Measurements from ENCODE around the gene COL5A1. TPM values are rescaled to one million over a fixed set of nuclear protein-coding genes. Genes with fewer than 3 reads are reported as not detected.
"Not testable (repeated sequence)": the region's sequence is repeated elsewhere in the genome, so short reads cannot be mapped to it uniquely, and the experiment has no call there.

COL5A1 gene
- total RNA-seq, 1 donor: 801 TPM

DNA sequence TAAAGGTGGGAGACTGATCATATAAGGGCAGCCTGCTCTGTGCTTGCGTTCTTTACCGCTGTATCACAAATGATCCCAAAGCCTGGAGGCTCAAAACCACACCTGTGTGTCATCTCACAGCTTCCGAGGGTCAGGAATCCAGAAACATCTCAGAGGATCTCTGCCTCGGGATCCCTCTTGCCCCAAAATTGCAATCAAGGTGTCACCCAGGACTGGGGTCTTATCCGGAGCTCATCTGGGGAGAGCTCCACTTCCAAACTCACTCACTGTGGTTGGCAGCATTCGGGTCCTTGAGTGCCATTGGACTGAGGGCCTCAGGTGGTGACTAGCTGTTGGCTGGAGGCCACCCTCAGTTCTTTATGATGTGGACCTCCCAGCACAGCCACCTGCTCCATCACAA is 212.3 kb downstream of the COL5A1 start:
- DNase-seq (ENCODE audit: insufficient read length, low spot score, missing footprints): peak; percentile 69
- H2AFZ ChIP-seq (ENCODE audit: low read length): no peak overlapping the region

GRCh38 chr9:134854541-134854981 is 213.0 kb downstream of the COL5A1 start:
- Histone ChIP-seq H3K36me3 (ENCODE audit: insufficient read depth, low read length) (no peaks in the 10 kb centered on the region), H3K27me3 (ENCODE audit: insufficient read depth, low read length) (no peaks in the 10 kb centered on the region), H3K79me2 (ENCODE audit: insufficient read depth, low read length) (no peaks in the 10 kb centered on the region)

More for the DNA sequence above, 212.3 kb downstream of the COL5A1 start:
- H3K27ac ChIP-seq (ENCODE audit: low read depth, low read length): no peak overlapping the region
- H3K4me2 ChIP-seq (ENCODE audit: insufficient read depth, low read length): no peak overlapping the region
- H3K36me3 ChIP-seq (ENCODE audit: insufficient read depth, low read length): no peaks in the 10 kb centered on the region
- no peaks in the 10 kb centered on the region for H3K27me3 ChIP-seq (ENCODE audit: insufficient read depth, low read length)
- peaks cover 3% of the 10 kb centered on the region for H3K9me3 ChIP-seq (ENCODE audit: low read depth, low read length)
- H3K4me3 ChIP-seq (ENCODE audit: insufficient read depth, low read length): no peak overlapping the region
- H3K4me1 ChIP-seq (ENCODE audit: insufficient read depth, low read length): peaks cover 8% of the 10 kb centered on the region
- H3K79me2 ChIP-seq (ENCODE audit: insufficient read depth, low read length): no peaks in the 10 kb centered on the region
- H4K20me1 ChIP-seq (ENCODE audit: insufficient read depth, low read length): peaks cover 3% of the 10 kb centered on the region
- no peak for TF ChIP-seq CTCF (IDR thresholded peaks at IDR 0.05; ENCODE audit: extremely low read depth, low read depth, low read length)

GRCh38 chr9:134855231-134855899 is 213.8 kb downstream of the COL5A1 start:
- H3K4me2 ChIP-seq (ENCODE audit: insufficient read depth, low read length): no peak overlapping the region
- H3K27me3 ChIP-seq (ENCODE audit: insufficient read depth, low read length): no peaks in the 10 kb centered on the region
- H4K20me1 ChIP-seq (ENCODE audit: insufficient read depth, low read length): peaks cover 3% of the 10 kb centered on the region
- H3K4me3 ChIP-seq (ENCODE audit: insufficient read depth, low read length): no peak overlapping the region
- no peak overlapping the region for H3K27ac ChIP-seq (ENCODE audit: low read depth, low read length)
- no peak for TF ChIP-seq CTCF (IDR thresholded peaks at IDR 0.05; ENCODE audit: extremely low read depth, low read depth, low read length)
- no peak overlapping the region for H2AFZ ChIP-seq (ENCODE audit: low read length)
- H3K79me2 ChIP-seq (ENCODE audit: insufficient read depth, low read length): no peaks in the 10 kb centered on the region
- peaks cover 8% of the 10 kb centered on the region for H3K4me1 ChIP-seq (ENCODE audit: insufficient read depth, low read length)
- H3K36me3 ChIP-seq (ENCODE audit: insufficient read depth, low read length): no peaks in the 10 kb centered on the region
- H3K9me3 ChIP-seq (ENCODE audit: low read depth, low read length): peaks cover 2% of the 10 kb centered on the region
- peak; percentile 82 for DNase-seq (ENCODE audit: insufficient read length, low spot score, missing footprints)

More at GRCh38 chr9:134854541-134854981, 213.0 kb downstream of the COL5A1 start:
- no peak overlapping the region for H3K27ac ChIP-seq (ENCODE audit: low read depth, low read length)
- peaks cover 3% of the 10 kb centered on the region for H3K9me3 ChIP-seq (ENCODE audit: low read depth, low read length)
- H2AFZ ChIP-seq (ENCODE audit: low read length): no peak overlapping the region
- H3K4me1 ChIP-seq (ENCODE audit: insufficient read depth, low read length): peaks cover 8% of the 10 kb centered on the region
- no peak overlapping the region for H3K4me2 ChIP-seq (ENCODE audit: insufficient read depth, low read length)
- no peak for TF ChIP-seq CTCF (IDR thresholded peaks at IDR 0.05; ENCODE audit: extremely low read depth, low read depth, low read length)
- H3K4me3 ChIP-seq (ENCODE audit: insufficient read depth, low read length): no peak overlapping the region
- peak; percentile 71 for DNase-seq (ENCODE audit: insufficient read length, low spot score, missing footprints)
- H4K20me1 ChIP-seq (ENCODE audit: insufficient read depth, low read length): peaks cover 3% of the 10 kb centered on the region

DNA sequence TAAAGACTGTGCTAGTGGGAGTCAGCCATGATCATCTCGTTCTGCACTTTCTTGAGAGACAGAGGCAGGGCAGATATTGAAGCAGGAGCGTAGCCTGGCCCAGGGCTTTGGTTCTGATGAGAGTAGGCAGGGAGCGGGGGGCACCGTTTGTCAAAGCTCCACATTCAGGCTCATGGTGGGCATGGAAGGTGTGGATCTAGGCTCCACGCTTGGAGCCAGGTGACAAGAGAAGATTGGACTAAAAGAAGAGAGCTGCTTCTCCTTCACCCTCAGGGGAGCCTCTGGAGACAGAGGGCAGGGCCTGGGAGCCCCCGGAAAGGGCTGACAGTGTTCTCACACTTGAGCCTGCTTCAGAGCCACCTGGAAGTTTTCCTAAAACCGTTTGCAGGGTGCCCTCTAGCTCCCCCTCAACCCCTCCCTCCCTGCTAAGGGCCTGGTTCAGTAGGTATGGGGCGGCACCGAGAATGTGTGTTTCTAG is 214.3 kb downstream of the COL5A1 start:
- TF ChIP-seq CTCF (IDR thresholded peaks at IDR 0.05; ENCODE audit: extremely low read depth, low read depth, low read length): no peak
- peaks cover 8% of the 10 kb centered on the region for H3K4me1 ChIP-seq (ENCODE audit: insufficient read depth, low read length)

DNA sequence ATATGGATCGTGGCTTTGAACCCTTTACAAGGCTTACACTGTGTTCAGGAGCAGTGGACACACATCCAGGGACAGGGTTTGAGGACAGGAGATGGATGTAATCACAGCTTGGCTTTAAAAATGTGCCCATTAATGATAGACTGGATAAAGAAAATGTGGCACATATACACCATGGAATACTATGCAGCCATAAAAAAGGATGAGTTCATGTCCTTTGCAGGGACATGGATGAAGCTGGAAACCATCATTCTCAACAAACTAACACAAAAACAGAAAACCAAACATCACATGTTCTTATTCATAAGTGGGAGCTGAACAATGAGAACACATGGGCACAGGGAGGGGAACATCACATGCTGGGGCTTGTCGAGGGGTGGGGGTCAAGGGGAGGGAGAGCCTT is 215.8 kb downstream of the COL5A1 start:
- not testable (repeated sequence) for H3K4me1 ChIP-seq (ENCODE audit: insufficient read depth, low read length); H3K36me3 ChIP-seq (ENCODE audit: insufficient read depth, low read length)

More for the DNA sequence above, 214.3 kb downstream of the COL5A1 start:
- DNase-seq (ENCODE audit: insufficient read length, low spot score, missing footprints): peak; percentile 58
- H3K27ac ChIP-seq (ENCODE audit: low read depth, low read length): no peak overlapping the region
- H3K27me3 ChIP-seq (ENCODE audit: insufficient read depth, low read length): no peaks in the 10 kb centered on the region
- H3K79me2 ChIP-seq (ENCODE audit: insufficient read depth, low read length): no peaks in the 10 kb centered on the region
- H4K20me1 ChIP-seq (ENCODE audit: insufficient read depth, low read length): peaks cover 3% of the 10 kb centered on the region
- no peaks in the 10 kb centered on the region for H3K9me3 ChIP-seq (ENCODE audit: low read depth, low read length)
- no peaks in the 10 kb centered on the region for H3K36me3 ChIP-seq (ENCODE audit: insufficient read depth, low read length)
- H2AFZ ChIP-seq (ENCODE audit: low read length): no peak overlapping the region
- no peak overlapping the region for H3K4me3 ChIP-seq (ENCODE audit: insufficient read depth, low read length)
- no peak overlapping the region for H3K4me2 ChIP-seq (ENCODE audit: insufficient read depth, low read length)

More for the DNA sequence above, 215.8 kb downstream of the COL5A1 start:
- H3K4me3 ChIP-seq (ENCODE audit: insufficient read depth, low read length); H4K20me1 ChIP-seq (ENCODE audit: insufficient read depth, low read length); H3K27me3 ChIP-seq (ENCODE audit: insufficient read depth, low read length); H3K27ac ChIP-seq (ENCODE audit: low read depth, low read length); H2AFZ ChIP-seq (ENCODE audit: low read length); H3K79me2 ChIP-seq (ENCODE audit: insufficient read depth, low read length); H3K4me2 ChIP-seq (ENCODE audit: insufficient read depth, low read length); H3K9me3 ChIP-seq (ENCODE audit: low read depth, low read length); DNase-seq (ENCODE audit: insufficient read length, low spot score, missing footprints): not testable (repeated sequence)

Measured in osteoblast (primary cell).